ENCODE results near the gene PITPNC1.
A peak's percentile ranks its signal among the peaks of the same experiment; 100 is the strongest.
"Not testable (repeated sequence)": the region's sequence is repeated elsewhere in the genome, so short reads cannot be mapped to it uniquely, and the experiment has no call there.

Gene PITPNC1

DNA sequence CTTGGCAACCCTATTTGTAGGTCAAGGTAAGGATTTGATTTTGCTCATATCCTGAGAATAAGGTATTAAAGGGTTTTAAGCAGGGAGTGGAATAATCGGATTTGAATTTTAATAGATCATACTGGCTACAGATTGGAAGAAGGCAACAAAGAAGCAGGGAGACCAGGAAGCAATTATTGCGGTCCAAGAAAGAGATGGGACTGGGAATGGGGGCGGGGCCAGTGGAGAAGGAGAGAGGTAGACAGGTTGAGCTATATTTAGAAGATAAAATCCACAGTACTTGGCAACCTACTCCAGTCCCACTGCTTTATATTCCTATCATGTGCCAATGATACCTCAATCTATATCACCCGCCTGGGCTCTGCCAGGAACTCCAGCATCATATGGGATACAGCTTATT is 334.8 kb downstream of the PITPNC1 start:
- no peak overlapping the region for H3K4me3 ChIP-seq (ENCODE audit: low read depth, low read length)

GRCh38 chr17:67712375-67712774 is 335.3 kb downstream of the PITPNC1 start:
- no peak overlapping the region for H3K4me3 ChIP-seq (ENCODE audit: low read depth, low read length)

GRCh38 chr17:67713169-67713568 is 336.1 kb downstream of the PITPNC1 start:
- H3K4me3 ChIP-seq (ENCODE audit: low read depth, low read length), result no peak overlapping the region

- no peak overlapping the region for H3K4me3 ChIP-seq (ENCODE audit: low read depth, low read length)
These were observed 339.3 kb downstream of the PITPNC1 start for GRCh38 chr17:67716405-67716798.

DNA sequence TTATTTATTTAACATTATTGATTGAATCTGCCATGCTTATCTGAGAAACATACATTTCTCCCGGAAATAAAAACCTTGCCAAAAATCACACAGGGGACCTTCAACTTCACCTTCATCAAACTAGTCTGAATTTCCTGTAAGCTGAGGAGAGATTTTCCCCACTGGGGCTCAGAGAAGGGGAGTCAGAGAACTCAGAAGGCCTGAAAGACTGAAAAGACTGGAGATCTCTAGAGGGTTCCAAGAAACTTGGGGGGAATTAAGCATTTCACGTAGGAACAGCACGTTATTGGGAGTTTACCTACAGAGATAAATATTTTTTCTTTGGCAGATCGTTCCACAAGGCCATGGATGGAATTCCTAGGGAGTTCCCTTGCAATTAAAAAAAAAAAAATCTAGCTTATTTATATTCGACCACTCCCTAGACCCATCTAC is 340.1 kb downstream of the PITPNC1 start:
- H3K4me3 ChIP-seq (ENCODE audit: low read depth, low read length), result peak overlapping the region; percentile 37

GRCh38 chr17:67717624-67718324 is 340.7 kb downstream of the PITPNC1 start, which contains the start of gene NOL11:
Gene NOL11, plus strand, starts transcription at chr17:67717936. Its CDS starts 12 bp downstream, at chr17:67717948.
- H3K4me3 ChIP-seq (ENCODE audit: low read depth, low read length), result peak within 1 kb of the TSS; percentile 99

- peak overlapping the region; percentile 99 for H3K4me3 ChIP-seq (ENCODE audit: low read depth, low read length)
These were observed 341.4 kb downstream of the PITPNC1 start for GRCh38 chr17:67718325-67718941.

- no peak overlapping the region for H3K4me3 ChIP-seq (ENCODE audit: low read depth, low read length)
These were observed 348.3 kb downstream of the PITPNC1 start for GRCh38 chr17:67725373-67725791.

GRCh38 chr17:67725807-67726206 is 348.7 kb downstream of the PITPNC1 start:
- no peak overlapping the region for H3K4me3 ChIP-seq (ENCODE audit: low read depth, low read length)

- H3K4me3 ChIP-seq (ENCODE audit: low read depth, low read length), result not testable (repeated sequence)
These were observed 350.3 kb downstream of the PITPNC1 start for GRCh38 chr17:67727152-67728039.

GRCh38 chr17:67729903-67730302 is 352.8 kb downstream of the PITPNC1 start:
- H3K4me3 ChIP-seq (ENCODE audit: low read depth, low read length), result no peak overlapping the region

DNA sequence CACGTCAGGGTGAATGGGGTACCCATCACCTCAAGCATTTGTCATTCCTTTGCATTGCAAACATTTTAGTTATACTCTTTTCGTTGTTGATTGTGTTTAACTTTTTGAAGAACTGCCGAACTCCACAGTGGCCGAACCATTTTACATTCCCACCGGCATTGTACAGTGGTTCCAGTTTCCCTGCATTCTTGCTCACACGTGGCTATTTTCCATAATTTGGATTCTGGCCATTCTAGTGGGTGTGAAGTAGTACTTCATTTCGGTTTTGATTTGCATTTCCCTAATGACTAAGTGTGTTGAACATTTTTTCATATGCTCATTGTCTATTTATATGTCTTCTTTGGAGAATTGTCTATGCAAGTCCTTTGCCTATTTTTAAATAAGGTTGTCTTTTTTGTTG is 353.6 kb downstream of the PITPNC1 start:
- H3K4me3 ChIP-seq (ENCODE audit: low read depth, low read length), result no peak overlapping the region

GRCh38 chr17:67733449-67733848 is 356.4 kb downstream of the PITPNC1 start:
- no peak overlapping the region for H3K4me3 ChIP-seq (ENCODE audit: low read depth, low read length)

DNA sequence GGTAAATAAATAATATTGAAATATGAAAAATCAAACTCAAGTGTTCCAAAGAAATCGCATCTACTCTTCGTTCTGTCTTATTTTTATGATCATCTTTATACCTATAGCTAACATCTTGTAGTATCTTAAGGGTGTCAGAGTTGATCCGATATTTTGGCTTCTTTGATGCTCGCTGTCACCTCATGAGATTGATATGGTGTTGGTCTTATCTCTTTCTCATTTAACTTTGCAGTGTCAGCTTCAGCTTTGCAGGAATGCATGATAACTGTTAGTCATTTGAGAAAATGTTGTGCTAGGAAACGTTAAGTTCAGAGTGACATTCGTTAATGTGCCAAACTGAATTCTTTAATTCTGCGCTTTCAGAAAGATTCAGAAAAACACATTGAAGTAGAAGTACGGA is 360.1 kb downstream of the PITPNC1 start:
- no peak overlapping the region for H3K4me3 ChIP-seq (ENCODE audit: low read depth, low read length)

GRCh38 chr17:67742025-67742424 is 364.9 kb downstream of the PITPNC1 start:
- no peak overlapping the region for H3K4me3 ChIP-seq (ENCODE audit: low read depth, low read length)
